HG02798 (cell line): ENCODE data around the gene DLGAP1.
"Not testable (repeated sequence)": the region's sequence is repeated elsewhere in the genome, so short reads cannot be mapped to it uniquely, and the experiment has no call there.

Source experiments
- ATAC-seq: cut with Tn5 transposase; IDR thresholded peaks from one replicate; pipeline ENCODE4 v1.9.1; 2021; ENCODE audit warnings: mild to moderate bottlenecking; ENCODE audit not compliant: unreplicated experiment, poor library complexity

DLGAP1 gene

GRCh38 chr18:4106407-4107033 is 348.6 kb downstream of the DLGAP1 start:
- ATAC-seq = peak; percentile 80

GRCh38 chr18:4102901-4103300 is 352.2 kb downstream of the DLGAP1 start:
- ATAC-seq = no peak

GRCh38 chr18:4101009-4101408 is 354.1 kb downstream of the DLGAP1 start:
- no peak for ATAC-seq

- no peak for ATAC-seq
Observed at GRCh38 chr18:4096486-4096885, 358.6 kb downstream of the DLGAP1 start.

GRCh38 chr18:4093676-4094075 is 361.4 kb downstream of the DLGAP1 start:
- ATAC-seq = no peak

GRCh38 chr18:4084382-4084900 is 370.7 kb downstream of the DLGAP1 start:
- ATAC-seq = no peak

- ATAC-seq = no peak
Observed at GRCh38 chr18:4078246-4078645, 376.9 kb downstream of the DLGAP1 start.

- no peak for ATAC-seq
Observed at GRCh38 chr18:4077721-4078120, 377.4 kb downstream of the DLGAP1 start.

- ATAC-seq = no peak
Observed at GRCh38 chr18:4077204-4077603, 377.9 kb downstream of the DLGAP1 start.

- ATAC-seq = no peak
Observed at GRCh38 chr18:4074647-4075046, 380.5 kb downstream of the DLGAP1 start.

- ATAC-seq = no peak
Observed at GRCh38 chr18:4069183-4069582, 385.9 kb downstream of the DLGAP1 start.

GRCh38 chr18:4068552-4069158 is 386.5 kb downstream of the DLGAP1 start:
- peak; percentile 78 for ATAC-seq

GRCh38 chr18:4063545-4063944 is 391.6 kb downstream of the DLGAP1 start:
- ATAC-seq = no peak

GRCh38 chr18:4060427-4061281 is 394.5 kb downstream of the DLGAP1 start:
- no peak for ATAC-seq

- ATAC-seq = no peak
Observed at GRCh38 chr18:4058179-4058578, 396.9 kb downstream of the DLGAP1 start.

GRCh38 chr18:4040391-4041092 is 414.6 kb downstream of the DLGAP1 start:
- no peak for ATAC-seq

GRCh38 chr18:4035521-4035920 is 419.6 kb downstream of the DLGAP1 start:
- ATAC-seq = no peak

GRCh38 chr18:4034815-4035214 is 420.3 kb downstream of the DLGAP1 start:
- ATAC-seq = not testable (repeated sequence)

- ATAC-seq = no peak
Observed at GRCh38 chr18:4026542-4026941, 428.6 kb downstream of the DLGAP1 start.

- ATAC-seq = peak; percentile 50
Observed at GRCh38 chr18:4024702-4025101, 430.4 kb downstream of the DLGAP1 start.
